GM12878 (cell line): Measurements from ENCODE around the gene GDPD1. TPM values are rescaled to one million over a fixed set of nuclear protein-coding genes. Genes with fewer than 3 reads are reported as not detected.

Experiments
- ATF2 ChIP-seq: IDR thresholded peaks from 2 replicates; pipeline ENCODE4 v1.6.1; 2012; ENCODE audit warnings: low read length, inconsistent platforms
- BACH1 ChIP-seq: fragments of 450-650 bp; IDR thresholded peaks from 2 replicates; pipeline ENCODE4 v1.6.1; 2017; ENCODE audit warnings: mild to moderate bottlenecking, borderline replicate concordance
- BCL11A ChIP-seq: IDR thresholded peaks from 2 replicates; pipeline ENCODE4 v1.6.1; 2011; ENCODE audit warnings: low read depth, low read length
- NR2F1 ChIP-seq: fragments of 450-650 bp; conservative IDR thresholded peaks from 2 replicates; pipeline ENCODE4 v1.6.1; 2017; ENCODE audit warnings: mild to moderate bottlenecking
- PAX5 ChIP-seq: IDR thresholded peaks from 2 replicates; pipeline ENCODE4 v1.6.1; 2011; ENCODE audit warnings: low read depth, low read length, borderline replicate concordance
- POLR2AphosphoS5 ChIP-seq: IDR thresholded peaks from 2 replicates; pipeline ENCODE4 v1.6.1; 2011; ENCODE audit warnings: mild to moderate bottlenecking, low read length, inconsistent platforms
- SIX5 ChIP-seq: IDR thresholded peaks from 2 replicates; pipeline ENCODE4 v1.6.1; 2011; ENCODE audit warnings: mild to moderate bottlenecking, low read depth, low read length, moderate library complexity; ENCODE audit not compliant: severe bottlenecking
- SPI1 ChIP-seq: IDR thresholded peaks from 2 replicates; pipeline ENCODE4 v1.6.1; 2011; ENCODE audit warnings: low read depth, mild to moderate bottlenecking, low read length, moderate library complexity, borderline replicate concordance; ENCODE audit not compliant: insufficient read depth
- STAT1 ChIP-seq: fragments of 450-650 bp; conservative IDR thresholded peaks from 2 replicates; pipeline ENCODE4 v1.6.1; 2014; ENCODE audit warnings: antibody characterized with exemption, mild to moderate bottlenecking
- ZNF24 ChIP-seq: fragments of 450-650 bp; IDR thresholded peaks from 2 replicates; pipeline ENCODE4 v1.6.1; 2017; ENCODE audit warnings: antibody characterized with exemption, mild to moderate bottlenecking
- ZNF687 ChIP-seq: fragments of 450-650 bp; IDR thresholded peaks from 2 replicates; pipeline ENCODE4 v1.6.1; 2017; ENCODE audit warnings: mild to moderate bottlenecking, moderate library complexity
- polyA plus RNA-seq, 11 experiments: library from polyadenylated mRNA; depleted of rRNA in 4 of 11; unstranded in 6 of 11; stranded (reverse) in 5 of 11; fragments of >200 nt; fragmentation: Nextera tagmentation in 4 of 11; fragmentation: Illumina TruSeq in 1 of 11; extraction: Ambion mirVana in 4 of 11; extraction: Trizol in 1 of 11; gene quantifications; 1 replicate in 1 of 11; 2 replicates in 10 of 11; pipeline versions ENCODE4 v1.2.1 to v1.2.3, GENCODE V29; 2011 to 2016; ENCODE audit warnings: inconsistent platforms in 2 of 11, missing spikeins in 2 of 11, low read depth in 1 of 11
- total RNA-seq, 4 experiments: library from RNA; depleted of rRNA in 3 of 4; stranded (reverse); fragments of >200 nt in 3 of 4; fragmentation: Illumina TruSeq in 1 of 4; extraction: Trizol in 1 of 4; gene quantifications; 2 replicates each; pipeline versions ENCODE4 v1.2.1 to v1.2.3, GENCODE V29; 2013 to 2021
- TF ChIP-seq, protein P1 (sequence below): fragments of 450-650 bp; IDR thresholded peaks from 2 replicates; pipeline ENCODE4 v1.6.1; 2017; ENCODE audit warnings: mild to moderate bottlenecking

GDPD1 gene
- total and polyA plus RNA-seq, 10 of the 15 experiments (the other 5 are each of a cell fraction or from before 2014, with no cell fraction given): 0.18 to 1.6 (median 0.69) TPM

DNA sequence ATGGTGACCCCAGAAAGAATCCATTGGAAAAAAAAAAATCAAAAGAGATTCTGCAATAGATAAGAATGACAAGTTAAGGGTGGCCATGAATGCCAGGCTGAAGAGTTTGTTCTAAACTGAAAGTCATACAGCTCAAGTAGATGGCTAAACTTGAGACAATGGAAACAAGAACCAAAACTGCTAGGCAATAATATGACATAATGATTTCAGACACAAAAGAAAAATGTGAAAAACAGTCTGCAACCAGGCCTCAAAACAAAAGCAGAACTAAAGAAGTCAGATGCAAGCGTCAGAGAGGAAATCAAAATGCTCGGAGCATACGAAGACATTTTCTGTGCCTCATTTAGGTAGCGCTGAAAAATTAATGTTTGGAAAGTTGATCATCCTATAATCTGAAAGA lies 56.7 kb downstream of the GDPD1 start (continued):
- TF ChIP-seq ATF2 (peak; percentile 88), SPI1 (peak; percentile 25; the same call in 1 of the 2 replicates), STAT1 (no peak), ZNF24 (peak; percentile 82), BACH1 (no peak), BCL11A (no peak), SIX5 (no peak), NR2F1 (no peak), POLR2AphosphoS5 (0 out of 2 replicates have a peak, but pooled peaks have one; percentile 44), ZNF687 (peak; percentile 49; the same call in 1 of the 2 replicates), PAX5 (no peak)
- TF ChIP-seq, protein P1, sequence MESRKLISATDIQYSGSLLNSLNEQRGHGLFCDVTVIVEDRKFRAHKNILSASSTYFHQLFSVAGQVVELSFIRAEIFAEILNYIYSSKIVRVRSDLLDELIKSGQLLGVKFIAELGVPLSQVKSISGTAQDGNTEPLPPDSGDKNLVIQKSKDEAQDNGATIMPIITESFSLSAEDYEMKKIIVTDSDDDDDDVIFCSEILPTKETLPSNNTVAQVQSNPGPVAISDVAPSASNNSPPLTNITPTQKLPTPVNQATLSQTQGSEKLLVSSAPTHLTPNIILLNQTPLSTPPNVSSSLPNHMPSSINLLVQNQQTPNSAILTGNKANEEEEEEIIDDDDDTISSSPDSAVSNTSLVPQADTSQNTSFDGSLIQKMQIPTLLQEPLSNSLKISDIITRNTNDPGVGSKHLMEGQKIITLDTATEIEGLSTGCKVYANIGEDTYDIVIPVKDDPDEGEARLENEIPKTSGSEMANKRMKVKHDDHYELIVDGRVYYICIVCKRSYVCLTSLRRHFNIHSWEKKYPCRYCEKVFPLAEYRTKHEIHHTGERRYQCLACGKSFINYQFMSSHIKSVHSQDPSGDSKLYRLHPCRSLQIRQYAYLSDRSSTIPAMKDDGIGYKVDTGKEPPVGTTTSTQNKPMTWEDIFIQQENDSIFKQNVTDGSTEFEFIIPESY: no peak
